ENCODE results near the gene SLC25A10.

SLC25A10 gene

DNA sequence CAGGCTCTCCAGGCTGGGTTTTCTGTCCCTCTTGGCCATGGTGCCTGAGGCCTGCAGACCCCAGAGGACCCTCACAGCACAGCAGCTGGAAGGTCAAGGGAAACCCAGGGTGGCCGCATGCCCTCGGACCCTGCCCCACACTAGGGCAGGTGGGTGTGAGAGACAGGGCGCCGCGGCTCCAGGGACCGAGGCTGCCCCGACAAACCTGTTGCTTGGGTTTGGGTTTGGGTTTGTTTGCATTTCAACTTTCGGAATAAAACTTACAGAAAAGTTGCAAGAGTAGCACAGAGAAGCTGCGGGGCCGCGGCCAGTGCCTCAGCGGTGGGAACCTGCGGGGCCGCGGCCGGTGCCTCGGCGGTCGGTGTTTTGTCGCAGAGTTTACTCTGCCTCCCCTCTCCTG, 20.5 kb upstream of the SLC25A10 start:
- H3K27ac ChIP-seq (ENCODE audit: low read length): no peak overlapping the region
- H3K4me3 ChIP-seq (ENCODE audit: low read length): no peak overlapping the region
- H3K27me3 ChIP-seq (replicated peaks; ENCODE audit: insufficient read depth, low read length): no peaks in the 10 kb centered on the region
- H2AFZ ChIP-seq (ENCODE audit: low read length): no peak overlapping the region
- H3K9me2 ChIP-seq (replicated peaks; ENCODE audit: insufficient read depth, low read length): no peaks in the 10 kb centered on the region
- H3K4me2 ChIP-seq (ENCODE audit: low read depth, low read length): no peak overlapping the region
- TF ChIP-seq EZH2 (optimal IDR thresholded peaks at IDR 0.05; ENCODE audit: low read depth, low read length): no peak
- TF ChIP-seq, protein P1, sequence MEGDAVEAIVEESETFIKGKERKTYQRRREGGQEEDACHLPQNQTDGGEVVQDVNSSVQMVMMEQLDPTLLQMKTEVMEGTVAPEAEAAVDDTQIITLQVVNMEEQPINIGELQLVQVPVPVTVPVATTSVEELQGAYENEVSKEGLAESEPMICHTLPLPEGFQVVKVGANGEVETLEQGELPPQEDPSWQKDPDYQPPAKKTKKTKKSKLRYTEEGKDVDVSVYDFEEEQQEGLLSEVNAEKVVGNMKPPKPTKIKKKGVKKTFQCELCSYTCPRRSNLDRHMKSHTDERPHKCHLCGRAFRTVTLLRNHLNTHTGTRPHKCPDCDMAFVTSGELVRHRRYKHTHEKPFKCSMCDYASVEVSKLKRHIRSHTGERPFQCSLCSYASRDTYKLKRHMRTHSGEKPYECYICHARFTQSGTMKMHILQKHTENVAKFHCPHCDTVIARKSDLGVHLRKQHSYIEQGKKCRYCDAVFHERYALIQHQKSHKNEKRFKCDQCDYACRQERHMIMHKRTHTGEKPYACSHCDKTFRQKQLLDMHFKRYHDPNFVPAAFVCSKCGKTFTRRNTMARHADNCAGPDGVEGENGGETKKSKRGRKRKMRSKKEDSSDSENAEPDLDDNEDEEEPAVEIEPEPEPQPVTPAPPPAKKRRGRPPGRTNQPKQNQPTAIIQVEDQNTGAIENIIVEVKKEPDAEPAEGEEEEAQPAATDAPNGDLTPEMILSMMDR (IDR thresholded peaks at IDR 0.05; ENCODE audit: low read length): no peak
- no peak for TF ChIP-seq EZH2phosphoT487 (IDR thresholded peaks at IDR 0.05; ENCODE audit: low read length)
- H3K9ac ChIP-seq (ENCODE audit: low read length): no peak overlapping the region
- peaks cover 4% of the 10 kb centered on the region for H3K36me3 ChIP-seq (replicated peaks; ENCODE audit: insufficient read depth, low read length)
- H4K20me1 ChIP-seq (ENCODE audit: insufficient read depth, low read length): no peaks in the 10 kb centered on the region
- H3K4me1 ChIP-seq (ENCODE audit: low read length): no peaks in the 10 kb centered on the region
- no peaks in the 10 kb centered on the region for H3F3A ChIP-seq (ENCODE audit: insufficient read depth, low read length)
- peaks cover 47% of the 10 kb centered on the region for H3K79me2 ChIP-seq (ENCODE audit: low read length)
- H3K9me3 ChIP-seq (replicated peaks; ENCODE audit: insufficient read depth, low read length): no peaks in the 10 kb centered on the region
- DNase-seq: no peak

DNA sequence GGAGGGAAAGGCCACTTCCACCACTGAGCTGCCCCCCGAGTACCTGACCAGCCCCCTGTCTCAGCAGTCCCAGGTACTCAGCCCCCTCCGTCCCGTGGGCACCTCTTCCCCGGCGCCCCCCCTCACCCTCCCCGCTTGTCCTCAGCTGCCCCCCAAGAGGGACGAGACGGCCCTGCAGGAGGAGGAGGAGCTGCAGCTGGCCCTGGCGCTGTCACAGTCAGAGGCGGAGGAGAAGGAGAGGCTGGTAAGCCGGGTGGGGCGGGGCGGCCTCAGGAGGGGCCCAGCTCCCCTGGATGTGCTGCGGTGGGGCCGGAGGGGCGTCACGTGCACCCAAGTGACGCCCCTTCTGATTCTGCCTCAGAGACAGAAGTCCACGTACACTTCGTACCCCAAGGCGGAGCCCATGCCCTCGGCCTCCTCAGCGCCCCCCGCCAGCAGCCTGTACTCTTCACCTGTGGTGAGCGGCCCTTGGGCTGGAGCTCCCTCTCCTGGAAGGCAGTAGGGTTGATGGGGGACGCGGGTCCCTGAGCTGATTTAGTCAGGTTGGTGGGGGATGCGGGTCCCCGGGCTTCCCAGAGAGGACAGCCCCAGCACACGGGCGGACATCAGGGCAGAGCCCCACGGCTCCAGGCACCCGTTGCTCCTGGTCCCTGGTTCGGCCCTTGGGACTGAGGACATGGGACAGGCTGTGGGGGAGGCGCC, 18.4 kb upstream of the SLC25A10 start:
- H3K27me3 ChIP-seq (replicated peaks; ENCODE audit: insufficient read depth, low read length): no peaks in the 10 kb centered on the region
- H2AFZ ChIP-seq (ENCODE audit: low read length): no peak overlapping the region
- no peaks in the 10 kb centered on the region for H3K4me1 ChIP-seq (ENCODE audit: low read length)
- TF ChIP-seq, protein P1 (IDR thresholded peaks at IDR 0.05; ENCODE audit: low read length): no peak
- no peak for TF ChIP-seq EZH2 (optimal IDR thresholded peaks at IDR 0.05; ENCODE audit: low read depth, low read length)
- TF ChIP-seq EZH2phosphoT487 (IDR thresholded peaks at IDR 0.05; ENCODE audit: low read length): no peak
- H3K27ac ChIP-seq (ENCODE audit: low read length): no peak overlapping the region
- H3F3A ChIP-seq (ENCODE audit: insufficient read depth, low read length): no peaks in the 10 kb centered on the region
- H3K4me2 ChIP-seq (ENCODE audit: low read depth, low read length): no peak overlapping the region
- no peaks in the 10 kb centered on the region for H3K9me2 ChIP-seq (replicated peaks; ENCODE audit: insufficient read depth, low read length)
- no peak for DNase-seq
- H3K36me3 ChIP-seq (replicated peaks; ENCODE audit: insufficient read depth, low read length): peaks cover 4% of the 10 kb centered on the region; the same call in 1 of the 2 replicates
- H4K20me1 ChIP-seq (ENCODE audit: insufficient read depth, low read length): no peaks in the 10 kb centered on the region
- peaks cover 40% of the 10 kb centered on the region for H3K79me2 ChIP-seq (ENCODE audit: low read length)
- H3K4me3 ChIP-seq (ENCODE audit: low read length): no peak overlapping the region
- H3K9me3 ChIP-seq (replicated peaks; ENCODE audit: insufficient read depth, low read length): no peaks in the 10 kb centered on the region
- no peak overlapping the region for H3K9ac ChIP-seq (ENCODE audit: low read length)

DNA sequence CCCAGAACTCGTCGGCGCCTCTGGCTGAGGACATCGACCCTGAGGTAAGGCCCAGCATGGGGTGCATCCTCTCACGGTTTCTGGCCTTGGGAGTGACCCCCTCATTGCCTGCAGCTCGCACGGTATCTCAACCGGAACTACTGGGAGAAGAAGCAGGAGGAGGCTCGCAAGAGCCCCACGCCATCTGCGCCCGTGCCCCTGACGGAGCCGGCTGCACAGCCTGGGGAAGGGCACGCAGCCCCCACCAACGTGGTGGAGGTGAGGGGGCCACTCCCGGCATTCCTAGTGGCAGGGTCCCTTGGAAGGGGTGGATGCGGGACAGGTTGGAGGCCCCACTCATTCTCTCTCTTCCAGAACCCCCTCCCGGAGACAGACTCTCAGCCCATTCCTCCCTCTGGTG, 17.3 kb upstream of the SLC25A10 start:
- H3K9me2 ChIP-seq (replicated peaks; ENCODE audit: insufficient read depth, low read length): no peaks in the 10 kb centered on the region
- TF ChIP-seq, protein P1 (IDR thresholded peaks at IDR 0.05; ENCODE audit: low read length): no peak
- no peak for TF ChIP-seq EZH2 (optimal IDR thresholded peaks at IDR 0.05; ENCODE audit: low read depth, low read length)
- TF ChIP-seq EZH2phosphoT487 (IDR thresholded peaks at IDR 0.05; ENCODE audit: low read length): no peak
- H3K36me3 ChIP-seq (replicated peaks; ENCODE audit: insufficient read depth, low read length): peaks cover 4% of the 10 kb centered on the region; the same call in 1 of the 2 replicates
- H3K4me3 ChIP-seq (ENCODE audit: low read length): no peak overlapping the region
- H3K79me2 ChIP-seq (ENCODE audit: low read length): peaks cover 38% of the 10 kb centered on the region
- no peaks in the 10 kb centered on the region for H3F3A ChIP-seq (ENCODE audit: insufficient read depth, low read length)
- no peak overlapping the region for H3K4me2 ChIP-seq (ENCODE audit: low read depth, low read length)
- H3K27me3 ChIP-seq (replicated peaks; ENCODE audit: insufficient read depth, low read length): no peaks in the 10 kb centered on the region
- H3K9ac ChIP-seq (ENCODE audit: low read length): no peak overlapping the region
- no peak for DNase-seq
- no peaks in the 10 kb centered on the region for H3K4me1 ChIP-seq (ENCODE audit: low read length)
- no peak overlapping the region for H3K27ac ChIP-seq (ENCODE audit: low read length)
- H4K20me1 ChIP-seq (ENCODE audit: insufficient read depth, low read length): no peaks in the 10 kb centered on the region
- no peak overlapping the region for H2AFZ ChIP-seq (ENCODE audit: low read length)
- H3K9me3 ChIP-seq (replicated peaks; ENCODE audit: insufficient read depth, low read length): no peaks in the 10 kb centered on the region

Measured in MM.1S (cell line).